Osteoblast (primary cell): ENCODE measurements around the gene HDGFL2. TPM values are rescaled to one million over a fixed set of nuclear protein-coding genes. Genes with fewer than 3 reads are reported as not detected.

Source experiments
- DNase-seq: peaks from one replicate; pipeline ENCODE4 v3.0.0; 2011; ENCODE audit warnings: low spot score, mixed read lengths; ENCODE audit not compliant: insufficient read length; ENCODE audit errors: missing footprints
- H2AFZ ChIP-seq: 2 replicates; pipeline ENCODE4 v1.6.0; 2011; ENCODE audit warnings: mild to moderate bottlenecking, low read length
- H3K27ac ChIP-seq: 2 replicates; pipeline ENCODE4 v1.5.1; 2011; ENCODE audit warnings: mild to moderate bottlenecking, low read depth, low read length, moderate library complexity
- H3K27me3 ChIP-seq: 2 replicates; pipeline ENCODE4 v1.6.0; 2012; ENCODE audit warnings: mild to moderate bottlenecking, control low read depth, inconsistent platforms, low read length, moderate library complexity; ENCODE audit not compliant: insufficient read depth
- H3K36me3 ChIP-seq: 2 replicates; pipeline ENCODE4 v1.5.1; 2011; ENCODE audit warnings: mild to moderate bottlenecking, low read length, control low read depth, moderate library complexity; ENCODE audit not compliant: insufficient read depth
- H3K4me1 ChIP-seq: 2 replicates; pipeline ENCODE4 v1.5.1; 2011; ENCODE audit warnings: mild to moderate bottlenecking, low read length, control low read depth, moderate library complexity; ENCODE audit not compliant: insufficient read depth
- H3K4me2 ChIP-seq: 2 replicates; pipeline ENCODE4 v1.6.0; 2011; ENCODE audit warnings: mild to moderate bottlenecking, low read length; ENCODE audit not compliant: insufficient read depth
- H3K4me3 ChIP-seq: fragments of 200-600 bp; sonication (generic); 3 replicates; pipeline ENCODE4 v1.5.1; 2012; ENCODE audit warnings: mild to moderate bottlenecking, low read length, inconsistent platforms; ENCODE audit not compliant: insufficient read depth
- H3K79me2 ChIP-seq: 2 replicates; pipeline ENCODE4 v1.6.0; 2012; ENCODE audit warnings: mild to moderate bottlenecking, low read length, control low read depth, inconsistent platforms; ENCODE audit not compliant: insufficient read depth
- H3K9me3 ChIP-seq: 2 replicates; pipeline ENCODE4 v1.5.1; 2011; ENCODE audit warnings: low read depth, low read length, control low read depth
- H4K20me1 ChIP-seq: 2 replicates; pipeline ENCODE4 v1.6.0; 2012; ENCODE audit warnings: mild to moderate bottlenecking, low read length, control low read depth; ENCODE audit not compliant: insufficient read depth
- CTCF ChIP-seq: IDR thresholded peaks from 2 replicates; pipeline ENCODE4 v1.5.1; 2011; ENCODE audit warnings: mild to moderate bottlenecking, low read depth, low read length, moderate library complexity; ENCODE audit errors: extremely low read depth
- total RNA-seq: library from RNA; depleted of rRNA; stranded (reverse); fragments of >200 nt; gene quantifications from 2 replicates; pipeline ENCODE4 v1.2.3, GENCODE V29; 2012

Gene HDGFL2
- total RNA-seq, 1 donor: 48.5 TPM

- H3K27ac ChIP-seq: no peak overlapping the region
- no peaks in the 10 kb centered on the region for H3K4me1 ChIP-seq
- H3K79me2 ChIP-seq: no peaks in the 10 kb centered on the region
- H3K36me3 ChIP-seq: peaks cover 49% of the 10 kb centered on the region
- no peak overlapping the region for H3K4me3 ChIP-seq
- H2AFZ ChIP-seq: no peak overlapping the region
- peak; percentile 78 for DNase-seq
- H3K27me3 ChIP-seq: no peaks in the 10 kb centered on the region
- no peak for TF ChIP-seq CTCF
- no peaks in the 10 kb centered on the region for H3K9me3 ChIP-seq
- H4K20me1 ChIP-seq: peaks cover 4% of the 10 kb centered on the region
- no peak overlapping the region for H3K4me2 ChIP-seq
Observed at GRCh38 chr19:4493104-4493928, 21.2 kb downstream of the HDGFL2 start.

GRCh38 chr19:4493929-4494690 lies 22.0 kb downstream of the HDGFL2 start:
- Histone ChIP-seq H3K36me3 (peaks cover 50% of the 10 kb centered on the region), H3K27me3 (no peaks in the 10 kb centered on the region), H3K79me2 (no peaks in the 10 kb centered on the region), H3K4me3 (no peak overlapping the region), H3K4me1 (no peaks in the 10 kb centered on the region), H4K20me1 (peaks cover 4% of the 10 kb centered on the region), H3K9me3 (no peaks in the 10 kb centered on the region), H3K4me2 (no peak overlapping the region), H2AFZ (no peak overlapping the region), H3K27ac (no peak overlapping the region)
- no peak for TF ChIP-seq CTCF
- DNase-seq: peak; percentile 75

- Histone ChIP-seq H3K4me1 (no peaks in the 10 kb centered on the region), H3K79me2 (no peaks in the 10 kb centered on the region), H2AFZ (no peak overlapping the region), H3K27me3 (no peaks in the 10 kb centered on the region), H4K20me1 (peaks cover 4% of the 10 kb centered on the region), H3K4me2 (no peak overlapping the region), H3K4me3 (no peak overlapping the region), H3K36me3 (peaks cover 50% of the 10 kb centered on the region), H3K27ac (no peak overlapping the region), H3K9me3 (no peaks in the 10 kb centered on the region)
- TF ChIP-seq CTCF: no peak
- DNase-seq: peak; percentile 26
Observed at GRCh38 chr19:4494691-4495064, 22.6 kb downstream of the HDGFL2 start.

- Histone ChIP-seq H3K27me3 (no peaks in the 10 kb centered on the region), H2AFZ (no peak overlapping the region), H3K79me2 (no peaks in the 10 kb centered on the region), H3K4me3 (no peak overlapping the region), H3K4me1 (no peaks in the 10 kb centered on the region), H4K20me1 (peaks cover 4% of the 10 kb centered on the region), H3K4me2 (no peak overlapping the region), H3K9me3 (no peaks in the 10 kb centered on the region), H3K27ac (no peak overlapping the region), H3K36me3 (peaks cover 46% of the 10 kb centered on the region)
- peak; percentile 84 for DNase-seq
- TF ChIP-seq CTCF: no peak
Observed at GRCh38 chr19:4495471-4495870, 23.4 kb downstream of the HDGFL2 start.
